Activated CD4-positive, alpha-beta T cell treated with anti-CD3 and anti-CD28 coated beads, Interleukin-2, amount 10 ng/mL, durations not matched to agents 7 days and 5 days (primary cell): ENCODE measurements around the gene USP17L10. TPM values are rescaled to one million over a fixed set of nuclear protein-coding genes. Genes with fewer than 3 reads are reported as not detected.
"Not testable (repeated sequence)": the region's sequence is repeated elsewhere in the genome, so short reads cannot be mapped to it uniquely, and the experiment has no call there.

Experiments
- CTCF ChIA-PET: fragments of 350-600 bp; sonication (Branson Sonifier 250); formaldehyde crosslinking; loops from one replicate; lab custom pipeline; 2021; ENCODE audit warnings: antibody characterized with exemption; lab: Charles Lee
- POLR2A ChIA-PET: fragments of 350-600 bp; sonication (Branson Sonifier 250); formaldehyde crosslinking; loops from one replicate; lab custom pipeline; 2021; ENCODE audit warnings: antibody characterized with exemption; lab: Charles Lee
- DNase-seq: peaks from one replicate; pipeline ENCODE4 v3.0.0-alpha.2; 2020
- H3K27ac Mint-ChIP-seq: one replicate; pipeline ENCODE4 v1.8.0; 2021; ENCODE audit warnings: mild to moderate bottlenecking, moderate library complexity, mixed read lengths
- H3K27me3 Mint-ChIP-seq: one replicate; pipeline ENCODE4 v1.8.0; 2021; ENCODE audit warnings: mixed read lengths
- H3K36me3 Mint-ChIP-seq: one replicate; pipeline ENCODE4 v1.8.0; 2021; ENCODE audit warnings: low read depth, mixed read lengths
- H3K4me1 Mint-ChIP-seq: one replicate; pipeline ENCODE4 v1.8.0; 2021; ENCODE audit warnings: mixed read lengths
- H3K4me3 Mint-ChIP-seq: one replicate; pipeline ENCODE4 v1.8.0; 2021; ENCODE audit warnings: mild to moderate bottlenecking, moderate library complexity, mixed read lengths
- H3K9me3 Mint-ChIP-seq: one replicate; pipeline ENCODE4 v1.8.0; 2021; ENCODE audit warnings: mixed read lengths
- total RNA-seq, 2 experiments: library from RNA; stranded (reverse); gene quantifications; one replicate each; pipeline ENCODE4 v1.2.3, GENCODE V29; 2021

The USP17L10 gene
- total RNA-seq, 2 experiments from 2014 or later = not detected

DNA sequence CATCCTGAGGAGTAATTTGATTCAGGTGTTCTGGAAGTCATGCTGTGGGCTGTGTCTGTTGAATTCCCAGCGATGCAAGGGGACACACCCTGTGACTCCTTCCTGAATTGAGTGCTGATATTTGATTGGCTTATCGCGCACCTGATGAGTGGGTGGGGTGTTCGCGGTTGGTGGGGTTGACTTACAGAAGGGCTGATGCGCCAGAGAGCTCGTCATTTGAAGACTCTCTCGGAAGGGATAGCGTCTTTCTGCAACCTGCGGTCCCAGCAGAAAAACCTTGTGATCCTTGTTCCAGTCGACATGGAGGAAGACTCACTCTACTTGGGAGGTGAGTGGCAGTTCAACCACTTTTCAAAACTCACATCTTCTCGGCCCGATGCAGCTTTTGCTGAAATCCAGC, 42.6 kb downstream of the USP17L10 start, which contains the start of gene USP17L19:
Gene USP17L19, plus strand, starts transcription at position 301 of the 400 bp plus-strand sequence. Its CDS starts 0 bp downstream, at position 301.
- H3K4me3 Mint-ChIP-seq, H3K36me3 Mint-ChIP-seq, H3K9me3 Mint-ChIP-seq, DNase-seq, H3K27ac Mint-ChIP-seq, H3K4me1 Mint-ChIP-seq, H3K27me3 Mint-ChIP-seq, CTCF ChIA-PET, POLR2A ChIA-PET: not testable (repeated sequence)

GRCh38 chr4:9257824-9258223, 47.4 kb downstream of the USP17L10 start, which contains the start of gene USP17L20:
Gene USP17L20 (plus strand): TSS chr4:9258124. CDS start chr4:9258124, 0 bp downstream.
- H3K4me3 Mint-ChIP-seq, H3K36me3 Mint-ChIP-seq, H3K9me3 Mint-ChIP-seq, POLR2A ChIA-PET, DNase-seq, H3K27me3 Mint-ChIP-seq, H3K27ac Mint-ChIP-seq, CTCF ChIA-PET, H3K4me1 Mint-ChIP-seq: not testable (repeated sequence)

Other genes with a start within 250 kb of the USP17L10 start
- not detected for gene FAM90A26, start 40.2 kb upstream of the USP17L10 start, total RNA-seq
- gene USP17L11, start 4.7 kb downstream of the USP17L10 start, total RNA-seq = not detected
- not detected for gene USP17L12, start 9.5 kb downstream of the USP17L10 start, total RNA-seq
- not detected for gene USP17L13, start 14.2 kb downstream of the USP17L10 start, total RNA-seq
- not detected for gene USP17L15, start 23.7 kb downstream of the USP17L10 start, total RNA-seq
- gene USP17L17, start 33.2 kb downstream of the USP17L10 start, total RNA-seq = not detected
- not detected for gene USP17L18, start 38.0 kb downstream of the USP17L10 start, total RNA-seq
- not detected for gene USP17L19, start 42.7 kb downstream of the USP17L10 start, total RNA-seq
- gene USP17L20, start 47.5 kb downstream of the USP17L10 start, total RNA-seq = not detected
- gene USP17L21, start 52.2 kb downstream of the USP17L10 start, total RNA-seq = not detected
- not detected for gene USP17L22, start 57.0 kb downstream of the USP17L10 start, total RNA-seq
- gene USP17L24, start 114.5 kb downstream of the USP17L10 start, total RNA-seq = not detected
- not detected for gene USP17L25, start 119.3 kb downstream of the USP17L10 start, total RNA-seq
- not detected for gene USP17L26, start 124.0 kb downstream of the USP17L10 start, total RNA-seq
- gene USP17L5, start 128.7 kb downstream of the USP17L10 start, total RNA-seq = not detected
- gene USP17L27, start 133.5 kb downstream of the USP17L10 start, total RNA-seq = not detected
- not detected for gene USP17L28, start 138.2 kb downstream of the USP17L10 start, total RNA-seq
- gene USP17L29, start 143.0 kb downstream of the USP17L10 start, total RNA-seq = not detected
- not detected for gene USP17L30, start 152.5 kb downstream of the USP17L10 start, total RNA-seq
- not detected for gene DEFB131A, start 233.8 kb downstream of the USP17L10 start, total RNA-seq